ENCODE results near the gene KXD1. TPM values are rescaled to one million over a fixed set of nuclear protein-coding genes. Genes with fewer than 3 reads are reported as not detected.
A peak's percentile ranks its signal among the peaks of the same experiment; 100 is the strongest.

Gene KXD1
- total and polyA plus RNA-seq, 2 donors (not counting 1 experiment from before 2014, with no cell fraction given) = 90.0 to 166 TPM

DNA sequence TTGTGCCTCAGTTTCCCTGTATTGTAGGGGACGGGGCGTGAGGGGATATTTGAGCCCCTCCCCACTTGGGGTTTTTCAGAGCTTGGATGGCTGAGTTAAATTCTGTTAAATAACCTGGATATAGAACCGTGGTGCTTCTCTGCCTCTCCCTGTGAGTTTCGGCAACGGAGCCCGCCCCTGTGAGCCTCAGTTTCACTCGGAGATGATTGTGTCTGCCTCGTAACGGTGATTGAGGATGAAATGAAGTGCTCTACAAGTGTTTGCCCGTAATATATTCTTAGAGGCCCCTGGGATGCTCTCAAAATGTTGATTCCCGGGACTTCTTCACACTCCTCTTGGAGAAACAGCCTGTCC lies 509 bp downstream of the KXD1 start:
- Histone ChIP-seq H3K4me3 (ENCODE audit: control extremely low read depth in 1 of 5, extremely low read depth in 1 of 5, insufficient read depth in 1 of 5, low read depth in 2 of 5, low read length in 4 of 5) (peak overlapping the region; percentile 73 to 98 (median 93)), H3K9me3 (ENCODE audit: control extremely low read depth in 1 of 3, control insufficient read depth in 2 of 3, insufficient read depth in 1 of 3, low read length in 2 of 3) (no peaks in the 10 kb centered on the region), H3K4me1 (ENCODE audit: control insufficient read depth in 2 of 2, insufficient read depth in 2 of 2, low read length in 2 of 2) (peaks cover 15 to 25% of the 10 kb centered on the region in 2 donors), H3K27me3 (replicated peaks in 1 of 4; ENCODE audit: control extremely low read depth in 1 of 4, control insufficient read depth in 3 of 4, insufficient read depth in 4 of 4, low read length in 3 of 4) (no peaks in the 10 kb centered on the region), H4K20me1 (ENCODE audit: control insufficient read depth, insufficient read depth, low read length, poor library complexity, severe bottlenecking) (no peaks in the 10 kb centered on the region), H2AFZ (ENCODE audit: insufficient read depth, low read depth, low read length, poor library complexity, severe bottlenecking) (peak overlapping the region; percentile 78), H3K79me2 (ENCODE audit: control insufficient read depth, insufficient read depth, low read length) (peaks cover 21% of the 10 kb centered on the region), H3K9ac (ENCODE audit: low read length) (peak overlapping the region; percentile 99), H3K27ac (ENCODE audit: low read length in 2 of 2) (peak overlapping the region; percentile 82 to 97), H3K4me2 (replicated peaks; ENCODE audit: low read depth, low read length, poor library complexity, severe bottlenecking) (peak overlapping the region; percentile 99), H3K36me3 (replicated peaks in 1 of 2; ENCODE audit: control extremely low read depth in 1 of 2, control insufficient read depth in 1 of 2, extremely low read depth in 1 of 2, insufficient read depth in 2 of 2, low read length in 1 of 2) (peaks cover 0 to 11% of the 10 kb centered on the region in 2 experiments)
- ATAC-seq (ENCODE audit: low read depth) (no peak), DNase-seq (no peak)
- Mint-ChIP-seq H3K4me1 (peaks cover 21% of the 10 kb centered on the region), H3K27ac (peak overlapping the region; percentile 90), H3K9me3 (ENCODE audit: insufficient read depth) (no peaks in the 10 kb centered on the region), H3K27me3 (no peaks in the 10 kb centered on the region), H3K4me3 (peak overlapping the region; percentile 90)
- no peak for TF ChIP-seq EZH2 (IDR thresholded peaks at IDR 0.05; ENCODE audit: borderline replicate concordance, insufficient read depth, low read depth, low read length, poor library complexity, severe bottlenecking)
- TF ChIP-seq, protein P1, sequence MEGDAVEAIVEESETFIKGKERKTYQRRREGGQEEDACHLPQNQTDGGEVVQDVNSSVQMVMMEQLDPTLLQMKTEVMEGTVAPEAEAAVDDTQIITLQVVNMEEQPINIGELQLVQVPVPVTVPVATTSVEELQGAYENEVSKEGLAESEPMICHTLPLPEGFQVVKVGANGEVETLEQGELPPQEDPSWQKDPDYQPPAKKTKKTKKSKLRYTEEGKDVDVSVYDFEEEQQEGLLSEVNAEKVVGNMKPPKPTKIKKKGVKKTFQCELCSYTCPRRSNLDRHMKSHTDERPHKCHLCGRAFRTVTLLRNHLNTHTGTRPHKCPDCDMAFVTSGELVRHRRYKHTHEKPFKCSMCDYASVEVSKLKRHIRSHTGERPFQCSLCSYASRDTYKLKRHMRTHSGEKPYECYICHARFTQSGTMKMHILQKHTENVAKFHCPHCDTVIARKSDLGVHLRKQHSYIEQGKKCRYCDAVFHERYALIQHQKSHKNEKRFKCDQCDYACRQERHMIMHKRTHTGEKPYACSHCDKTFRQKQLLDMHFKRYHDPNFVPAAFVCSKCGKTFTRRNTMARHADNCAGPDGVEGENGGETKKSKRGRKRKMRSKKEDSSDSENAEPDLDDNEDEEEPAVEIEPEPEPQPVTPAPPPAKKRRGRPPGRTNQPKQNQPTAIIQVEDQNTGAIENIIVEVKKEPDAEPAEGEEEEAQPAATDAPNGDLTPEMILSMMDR (IDR thresholded peaks at IDR 0.05) = no peak
- WGBS (ENCODE audit: insufficient coverage) = 17% methylated on average over 11 of the region's 11 CpGs
- intact Hi-C loops (cut with micrococcal nuclease) = no loop called here
- POLR2A ChIA-PET = interaction anchor here (0.6 to 4.0 kb wide), 9 partner anchors 13 to 361 kb away, joined by 3 to 44 read pairs (median 11); partner anchors contain the start of genes COPE, DDX49, ELL and FKBP8
- CTCF ChIA-PET = interaction anchor here (0.6 to 2.0 kb wide), 7 partner anchors 13 to 289 kb away, joined by 3 to 13 read pairs (median 5); partner anchors contain the start of genes ELL, REX1BD and UBA52

DNA sequence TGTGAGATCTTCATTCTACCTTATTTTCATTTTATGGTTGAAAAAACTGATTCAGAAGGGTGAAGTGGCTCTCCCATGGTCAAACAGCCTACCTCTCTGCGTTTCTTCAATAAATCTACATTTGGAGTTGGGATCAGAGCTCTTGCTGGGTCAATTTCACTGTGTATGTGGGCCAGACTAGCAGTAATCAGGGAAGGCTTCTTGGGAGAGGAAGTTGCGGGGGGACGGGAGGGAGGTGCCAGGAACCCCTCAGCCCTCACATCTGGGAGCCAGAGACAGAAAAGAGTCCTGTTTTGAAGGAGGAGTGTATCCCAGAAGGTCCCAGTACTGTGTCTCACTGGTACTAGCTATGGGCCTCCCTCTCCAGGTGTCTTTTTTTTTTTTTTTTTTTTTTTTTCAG lies 934 bp downstream of the KXD1 start:
- ChIA-PET POLR2A (interaction anchor here (0.6 to 4.0 kb wide), 11 partner anchors 13 to 373 kb away, joined by 3 to 44 read pairs (median 5); partner anchors contain the start of genes COPE, DDX49, ELL and FKBP8), CTCF (interaction anchor here (0.6 to 2.0 kb wide), 5 partner anchors 28 to 215 kb away, joined by 3 to 13 read pairs (median 5); partner anchors contain the start of genes ELL and REX1BD)
- Histone ChIP-seq H3K4me2 (replicated peaks; ENCODE audit: low read depth, low read length, poor library complexity, severe bottlenecking) (peak overlapping the region; percentile 99), H3K79me2 (ENCODE audit: control insufficient read depth, insufficient read depth, low read length) (peaks cover 21% of the 10 kb centered on the region), H4K20me1 (ENCODE audit: control insufficient read depth, insufficient read depth, low read length, poor library complexity, severe bottlenecking) (no peaks in the 10 kb centered on the region), H3K9me3 (ENCODE audit: control extremely low read depth in 1 of 3, control insufficient read depth in 2 of 3, insufficient read depth in 1 of 3, low read length in 2 of 3) (no peaks in the 10 kb centered on the region), H2AFZ (ENCODE audit: insufficient read depth, low read depth, low read length, poor library complexity, severe bottlenecking) (peak overlapping the region; percentile 78), H3K9ac (ENCODE audit: low read length) (peak overlapping the region; percentile 99), H3K4me1 (ENCODE audit: control insufficient read depth in 2 of 2, insufficient read depth in 2 of 2, low read length in 2 of 2) (peaks cover 15 to 25% of the 10 kb centered on the region in 2 donors), H3K36me3 (replicated peaks in 1 of 2; ENCODE audit: control extremely low read depth in 1 of 2, control insufficient read depth in 1 of 2, extremely low read depth in 1 of 2, insufficient read depth in 2 of 2, low read length in 1 of 2) (peaks cover 0 to 15% of the 10 kb centered on the region in 2 experiments), H3K4me3 (ENCODE audit: control extremely low read depth in 1 of 5, extremely low read depth in 1 of 5, insufficient read depth in 1 of 5, low read depth in 2 of 5, low read length in 4 of 5) (peak overlapping the region; percentile 73 to 98 (median 93)), H3K27ac (ENCODE audit: low read length in 2 of 2) (peak overlapping the region; percentile 82 to 97), H3K27me3 (replicated peaks in 1 of 4; ENCODE audit: control extremely low read depth in 1 of 4, control insufficient read depth in 3 of 4, insufficient read depth in 4 of 4, low read length in 3 of 4) (no peaks in the 10 kb centered on the region)
- peak overlapping the region; percentile 90 for H3K27ac Mint-ChIP-seq
- ATAC-seq (ENCODE audit: low read depth) = no peak
- 86% methylated on average over 1 of the region's 3 CpGs for WGBS (ENCODE audit: insufficient coverage)
- H3K4me3 Mint-ChIP-seq = peak overlapping the region; percentile 90
- peaks cover 21% of the 10 kb centered on the region for H3K4me1 Mint-ChIP-seq
- intact Hi-C loops (cut with micrococcal nuclease) = no loop called here
- H3K27me3 Mint-ChIP-seq = no peaks in the 10 kb centered on the region
- no peaks in the 10 kb centered on the region for H3K9me3 Mint-ChIP-seq (ENCODE audit: insufficient read depth)
- DNase-seq = peak; percentile 44
- TF ChIP-seq, protein P1 (IDR thresholded peaks at IDR 0.05) = no peak
- no peak for TF ChIP-seq EZH2 (IDR thresholded peaks at IDR 0.05; ENCODE audit: borderline replicate concordance, insufficient read depth, low read depth, low read length, poor library complexity, severe bottlenecking)

Data from B cell (primary cell).